GM12878 (cell line): ENCODE data around the gene ARSD. TPM values are rescaled to one million over a fixed set of nuclear protein-coding genes. Genes with fewer than 3 reads are reported as not detected.

Experiments
- ATAC-seq: fragments of 200-7000 bp; cut with Tn5 transposase; 3 replicates; pipeline ENCODE4 v1.9.1; 2020; ENCODE audit warnings: mild to moderate bottlenecking, moderate library complexity
- BruUV-seq: library from RNA; stranded (reverse); fragments of 400-500 nt; replicated peaks from 2 replicates; lab custom pipeline; 2021; lab: Mats Ljungman, UMichigan
- CTCF ChIA-PET: fragments of 300-600 bp; sonication (Branson Sonifier 250); formaldehyde crosslinking; extraction: SDS; loops from one replicate; lab custom pipeline; 2021; ENCODE audit warnings: inconsistent platforms; lab: Yijun Ruan, JAX
- POLR2A ChIA-PET: fragments of 350-600 bp; formaldehyde crosslinking; extraction: SDS; loops from one replicate; lab custom pipeline; 2021; ENCODE audit warnings: inconsistent platforms; lab: Charles Lee
- RAD21 ChIA-PET: fragments of 300-600 bp; sonication (Branson Sonifier 250); formaldehyde crosslinking; loops from one replicate; lab custom pipeline; 2023; ENCODE audit warnings: antibody characterized with exemption; ENCODE audit not compliant: unreplicated experiment; lab: Charles Lee
- SMC1A ChIA-PET: fragments of 300-600 bp; sonication (Branson Sonifier 250); formaldehyde crosslinking; loops from one replicate; lab custom pipeline; 2023; ENCODE audit not compliant: unreplicated experiment, uncharacterized antibody; lab: Charles Lee
- DNase-seq: peaks from one replicate; pipeline ENCODE4 v3.0.0-alpha.2; 2011; ENCODE audit warnings: low read depth, low spot score
- FAIRE-seq: peaks from 3 replicates; lab custom pipeline; 2011; peaks lifted over from hg19 to GRCh38; lab: Jason Lieb, UNC
- H2AFZ ChIP-seq: 2 replicates; pipeline ENCODE4 v1.6.0; 2011; ENCODE audit warnings: low read depth, low read length, control low read depth; ENCODE audit not compliant: control insufficient read depth
- H3K27ac ChIP-seq: 2 replicates; pipeline ENCODE4 v1.5.1; 2011; ENCODE audit warnings: control low read depth; ENCODE audit not compliant: control insufficient read depth, insufficient read depth
- H3K27me3 ChIP-seq, 2 experiments: replicated peaks in 1 of 2; 2 replicates each; pipeline versions ENCODE4 v1.6.0 to v1.6.1; 2011; ENCODE audit warnings: low read length in 1 of 2; ENCODE audit not compliant: control insufficient read depth in 2 of 2, insufficient read depth in 2 of 2
- H3K36me3 ChIP-seq, 2 experiments: 2 replicates each; pipeline ENCODE4 v1.5.1; 2011; ENCODE audit warnings: low read length in 1 of 2; ENCODE audit not compliant: control insufficient read depth in 2 of 2, insufficient read depth in 2 of 2
- H3K4me1 ChIP-seq: 2 replicates; pipeline ENCODE4 v1.6.1; 2011; ENCODE audit warnings: mild to moderate bottlenecking, low read length, moderate library complexity, mixed read lengths; ENCODE audit not compliant: control insufficient read depth, insufficient read depth
- H3K4me2 ChIP-seq: 2 replicates; pipeline ENCODE4 v1.6.0; 2011; ENCODE audit warnings: control low read depth; ENCODE audit not compliant: control insufficient read depth, insufficient read depth
- H3K4me3 ChIP-seq: fragments of 200-600 bp; sonication (generic); 2 replicates; pipeline ENCODE4 v1.5.1; 2016
- H3K79me2 ChIP-seq: 2 replicates; pipeline ENCODE4 v1.6.0; 2011; ENCODE audit warnings: low read length; ENCODE audit not compliant: control insufficient read depth, insufficient read depth
- H3K9ac ChIP-seq: 2 replicates; pipeline ENCODE4 v1.8.0; 2011; ENCODE audit warnings: low read length, control low read depth, mixed read lengths; ENCODE audit not compliant: control insufficient read depth, insufficient read depth
- H3K9me3 ChIP-seq: replicated peaks from 3 replicates; pipeline ENCODE4 v1.5.1; 2011; ENCODE audit warnings: mild to moderate bottlenecking, low read length; ENCODE audit not compliant: control insufficient read depth, insufficient read depth
- H4K20me1 ChIP-seq: 2 replicates; pipeline ENCODE4 v1.6.0; 2011; ENCODE audit not compliant: control insufficient read depth, insufficient read depth
- CHD2 ChIP-seq: IDR thresholded peaks from 2 replicates; pipeline ENCODE4 v1.6.1; 2011; ENCODE audit warnings: low read depth, low read length, improper control_type of control experiment, borderline replicate concordance
- HDGF ChIP-seq: fragments of 450-650 bp; IDR thresholded peaks from 2 replicates; pipeline ENCODE4 v1.6.1; 2016; ENCODE audit warnings: antibody characterized with exemption
- MLLT1 ChIP-seq: fragments of 450-650 bp; IDR thresholded peaks from 2 replicates; pipeline ENCODE4 v1.6.1; 2016; ENCODE audit warnings: mild to moderate bottlenecking
- PML ChIP-seq: IDR thresholded peaks from 2 replicates; pipeline ENCODE4 v1.6.1; 2012; ENCODE audit warnings: low read length, inconsistent platforms
- RB1 ChIP-seq: fragments of 450-650 bp; formaldehyde crosslinking; IDR thresholded peaks from 2 replicates; pipeline ENCODE4 v1.6.1; 2017; ENCODE audit warnings: mild to moderate bottlenecking, borderline replicate concordance
- RFX5 ChIP-seq: IDR thresholded peaks from 2 replicates; pipeline ENCODE4 v1.6.1; 2011; ENCODE audit warnings: low read depth, low read length, improper control_type of control experiment
- RUNX3 ChIP-seq: IDR thresholded peaks from 2 replicates; pipeline ENCODE4 v1.6.1; 2012; ENCODE audit warnings: low read length, inconsistent platforms
- SUPT20H ChIP-seq: IDR thresholded peaks from 2 replicates; pipeline ENCODE4 v1.6.1; 2011; ENCODE audit warnings: low read depth, mild to moderate bottlenecking, low read length, moderate library complexity, borderline replicate concordance; ENCODE audit not compliant: control insufficient read depth
- TAF1 ChIP-seq: IDR thresholded peaks from 2 replicates; pipeline ENCODE4 v1.6.1; 2011; ENCODE audit warnings: mild to moderate bottlenecking, low read depth, low read length, borderline replicate concordance
- TCF12 ChIP-seq: IDR thresholded peaks from 2 replicates; pipeline ENCODE4 v1.6.1; 2011; ENCODE audit warnings: low read depth, mild to moderate bottlenecking, low read length
- YBX1 ChIP-seq: fragments of 450-650 bp; IDR thresholded peaks from 2 replicates; pipeline ENCODE4 v1.6.1; 2016; ENCODE audit warnings: antibody characterized with exemption
- ZNF274 ChIP-seq: IDR thresholded peaks from one replicate; pipeline ENCODE4 v1.8.0; 2011; ENCODE audit not compliant: insufficient read length, insufficient read depth
- ZZZ3 ChIP-seq: IDR thresholded peaks from 2 replicates; pipeline ENCODE4 v1.6.1; 2011; ENCODE audit warnings: low read depth; ENCODE audit not compliant: control insufficient read depth, insufficient read length
- WGBS: methylation state at CpG from one replicate; pipeline ENCODE4 v1.1.6; 2016; ENCODE audit warnings: low lambda C conversion rate; ENCODE audit not compliant: insufficient replicate concordance, insufficient coverage; ENCODE audit errors: missing lambda C conversion rate; 5-methylcytosine and 5-hydroxymethylcytosine counted together
- in situ Hi-C: fragments of 300-500 bp; cut with MboI; formaldehyde crosslinking; loops from 9 replicates; pipeline ENCODE4 v1.14.3; 2018; ENCODE audit warnings: mixed read lengths
- intact Hi-C: fragments of 100-400 bp; cut with micrococcal nuclease; formaldehyde crosslinking; loops from one replicate; pipeline ENCODE4 v1.14.2; 2022; ENCODE audit not compliant: unreplicated experiment
- polyA plus RNA-seq, 11 experiments: library from polyadenylated mRNA; depleted of rRNA in 4 of 11; unstranded in 6 of 11; stranded (reverse) in 5 of 11; fragments of >200 nt; fragmentation: Nextera tagmentation in 4 of 11; fragmentation: Illumina TruSeq in 1 of 11; extraction: Ambion mirVana in 4 of 11; extraction: Trizol in 1 of 11; gene quantifications; 1 replicate in 1 of 11; 2 replicates in 10 of 11; pipeline versions ENCODE4 v1.2.1 to v1.2.3, GENCODE V29; 2011 to 2016; ENCODE audit warnings: inconsistent platforms in 2 of 11, missing spikeins in 2 of 11, low read depth in 1 of 11
- total RNA-seq, 4 experiments: library from RNA; depleted of rRNA in 3 of 4; stranded (reverse); fragments of >200 nt in 3 of 4; fragmentation: Illumina TruSeq in 1 of 4; extraction: Trizol in 1 of 4; gene quantifications; 2 replicates each; pipeline versions ENCODE4 v1.2.1 to v1.2.3, GENCODE V29; 2013 to 2021
- TF ChIP-seq, protein P1 (sequence below): fragments of 450-650 bp; IDR thresholded peaks from 2 replicates; pipeline ENCODE4 v1.6.1; 2017; ENCODE audit warnings: borderline replicate concordance

The ARSD gene
- total and polyA plus RNA-seq, 10 of the 15 experiments (the other 5 are each of a cell fraction or from before 2014, with no cell fraction given), result 0.05 to 1.5 (median 0.43) TPM

- Histone ChIP-seq H3K27me3 (no peaks in the 10 kb centered on the region), H3K4me3 (no peak overlapping the region), H4K20me1 (no peaks in the 10 kb centered on the region), H2AFZ (no peak overlapping the region), H3K27ac (no peak overlapping the region), H3K4me2 (no peak overlapping the region), H3K9ac (no peak overlapping the region), H3K79me2 (no peaks in the 10 kb centered on the region), H3K36me3 (no peaks in the 10 kb centered on the region), H3K9me3 (no peaks in the 10 kb centered on the region), H3K4me1 (no peaks in the 10 kb centered on the region)
- no peak for ATAC-seq
- WGBS, result 81% methylated on average over 14 of the region's 14 CpGs
- FAIRE-seq, result no peak
- CTCF ChIA-PET, result interaction anchor here (0.6 kb wide), 1 partner anchor 13 kb away, joined by 4 read pairs; no protein-coding TSS in a partner anchor
- POLR2A ChIA-PET, result no interaction called here
- SMC1A ChIA-PET, result interaction anchor here (0.6 kb wide), 1 partner anchor 8 kb away, joined by 3 read pairs; no protein-coding TSS in a partner anchor
- in situ Hi-C loops (no loop called here), intact Hi-C loops (no loop called here)
- RAD21 ChIA-PET, result no interaction called here
- TF ChIP-seq ZNF274 (no peak), MLLT1 (no peak), HDGF (no peak), TCF12 (no peak), RFX5 (no peak), YBX1 (no peak), TAF1 (no peak), PML (no peak), ZZZ3 (no peak), CHD2 (no peak), RB1 (no peak), SUPT20H (no peak), RUNX3 (no peak)
- TF ChIP-seq, protein P1, sequence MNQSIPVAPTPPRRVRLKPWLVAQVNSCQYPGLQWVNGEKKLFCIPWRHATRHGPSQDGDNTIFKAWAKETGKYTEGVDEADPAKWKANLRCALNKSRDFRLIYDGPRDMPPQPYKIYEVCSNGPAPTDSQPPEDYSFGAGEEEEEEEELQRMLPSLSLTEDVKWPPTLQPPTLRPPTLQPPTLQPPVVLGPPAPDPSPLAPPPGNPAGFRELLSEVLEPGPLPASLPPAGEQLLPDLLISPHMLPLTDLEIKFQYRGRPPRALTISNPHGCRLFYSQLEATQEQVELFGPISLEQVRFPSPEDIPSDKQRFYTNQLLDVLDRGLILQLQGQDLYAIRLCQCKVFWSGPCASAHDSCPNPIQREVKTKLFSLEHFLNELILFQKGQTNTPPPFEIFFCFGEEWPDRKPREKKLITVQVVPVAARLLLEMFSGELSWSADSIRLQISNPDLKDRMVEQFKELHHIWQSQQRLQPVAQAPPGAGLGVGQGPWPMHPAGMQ, result no peak
- DNase-seq, result no peak
- BruUV-seq, result no TSS peak
Measured at GRCh38 chrX:2883770-2884169, 45.4 kb downstream of the ARSD start.
